Measurements from ENCODE around the gene STX11.

Gene STX11

DNA sequence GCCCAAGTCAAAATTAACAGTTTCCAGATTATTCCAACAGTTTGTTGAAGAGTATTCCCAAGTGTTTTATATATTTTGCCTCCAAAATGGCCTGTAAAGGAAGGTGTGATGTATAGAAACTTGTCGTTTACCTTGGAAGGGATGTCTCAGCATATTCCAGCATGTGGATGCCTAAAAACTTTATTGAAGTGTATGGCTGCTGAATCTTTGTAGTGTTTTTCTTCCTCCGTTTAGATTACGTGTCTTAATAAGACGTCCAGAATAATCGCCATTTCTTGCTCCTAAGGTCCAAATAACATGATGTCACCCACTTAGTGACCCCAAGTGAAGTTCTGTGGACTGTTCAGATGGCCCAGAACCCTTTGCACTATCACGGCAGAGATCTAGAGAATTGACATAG, 37.0 kb upstream of the STX11 start:
- no peak overlapping the region for H3K4me3 ChIP-seq (ENCODE audit: low read depth, low read length)
- TF ChIP-seq, protein P1, sequence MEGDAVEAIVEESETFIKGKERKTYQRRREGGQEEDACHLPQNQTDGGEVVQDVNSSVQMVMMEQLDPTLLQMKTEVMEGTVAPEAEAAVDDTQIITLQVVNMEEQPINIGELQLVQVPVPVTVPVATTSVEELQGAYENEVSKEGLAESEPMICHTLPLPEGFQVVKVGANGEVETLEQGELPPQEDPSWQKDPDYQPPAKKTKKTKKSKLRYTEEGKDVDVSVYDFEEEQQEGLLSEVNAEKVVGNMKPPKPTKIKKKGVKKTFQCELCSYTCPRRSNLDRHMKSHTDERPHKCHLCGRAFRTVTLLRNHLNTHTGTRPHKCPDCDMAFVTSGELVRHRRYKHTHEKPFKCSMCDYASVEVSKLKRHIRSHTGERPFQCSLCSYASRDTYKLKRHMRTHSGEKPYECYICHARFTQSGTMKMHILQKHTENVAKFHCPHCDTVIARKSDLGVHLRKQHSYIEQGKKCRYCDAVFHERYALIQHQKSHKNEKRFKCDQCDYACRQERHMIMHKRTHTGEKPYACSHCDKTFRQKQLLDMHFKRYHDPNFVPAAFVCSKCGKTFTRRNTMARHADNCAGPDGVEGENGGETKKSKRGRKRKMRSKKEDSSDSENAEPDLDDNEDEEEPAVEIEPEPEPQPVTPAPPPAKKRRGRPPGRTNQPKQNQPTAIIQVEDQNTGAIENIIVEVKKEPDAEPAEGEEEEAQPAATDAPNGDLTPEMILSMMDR (IDR thresholded peaks at IDR 0.05; ENCODE audit: low read depth, low read length, missing control alignments): no peak
- DNase-seq (ENCODE audit: low read depth): no peak

DNA sequence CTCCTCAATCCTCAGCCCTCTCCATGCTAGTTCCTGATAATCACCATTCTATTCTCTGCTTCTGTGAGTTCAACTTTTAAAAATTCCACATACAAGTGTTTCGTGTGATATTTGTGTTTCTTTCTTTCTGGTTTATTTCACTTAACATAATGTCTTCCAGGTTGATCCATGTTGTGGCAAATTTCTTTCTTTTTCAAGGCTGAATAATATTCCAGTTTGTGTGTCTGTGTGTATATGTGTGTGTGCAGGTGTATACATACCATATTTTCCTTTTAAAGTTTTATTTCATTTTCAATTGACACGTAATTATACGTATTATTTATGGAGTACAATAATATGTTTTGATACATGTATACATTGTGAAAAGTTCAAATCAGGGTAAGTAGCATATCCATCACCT, 35.1 kb upstream of the STX11 start:
- TF ChIP-seq, protein P1 (IDR thresholded peaks at IDR 0.05; ENCODE audit: low read depth, low read length, missing control alignments): no peak
- no peak overlapping the region for H3K4me3 ChIP-seq (ENCODE audit: low read depth, low read length)
- DNase-seq (ENCODE audit: low read depth): no peak

DNA sequence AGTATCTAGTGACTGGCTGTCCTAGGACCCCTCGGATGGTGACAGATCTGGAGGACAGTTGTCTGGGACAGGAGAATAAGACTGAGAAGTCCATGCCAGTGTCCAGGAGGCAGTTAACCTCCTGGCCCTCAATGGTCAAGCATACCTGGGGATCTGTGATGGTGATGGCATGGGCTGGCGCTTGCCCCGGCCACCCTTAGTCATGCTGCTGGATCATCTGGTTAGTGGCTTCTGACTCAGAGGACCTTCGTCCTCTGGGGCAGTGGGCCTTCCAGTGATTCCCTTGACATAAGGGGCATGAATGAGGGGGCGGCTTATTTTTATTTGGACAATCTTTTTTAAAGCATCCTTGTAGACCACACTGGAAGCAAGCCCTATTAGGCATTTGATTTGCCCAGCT, 30.9 kb upstream of the STX11 start:
- no peak overlapping the region for H3K4me3 ChIP-seq (ENCODE audit: low read depth, low read length)
- no peak for DNase-seq (ENCODE audit: low read depth)
- TF ChIP-seq, protein P1 (IDR thresholded peaks at IDR 0.05; ENCODE audit: low read depth, low read length, missing control alignments): no peak

DNA sequence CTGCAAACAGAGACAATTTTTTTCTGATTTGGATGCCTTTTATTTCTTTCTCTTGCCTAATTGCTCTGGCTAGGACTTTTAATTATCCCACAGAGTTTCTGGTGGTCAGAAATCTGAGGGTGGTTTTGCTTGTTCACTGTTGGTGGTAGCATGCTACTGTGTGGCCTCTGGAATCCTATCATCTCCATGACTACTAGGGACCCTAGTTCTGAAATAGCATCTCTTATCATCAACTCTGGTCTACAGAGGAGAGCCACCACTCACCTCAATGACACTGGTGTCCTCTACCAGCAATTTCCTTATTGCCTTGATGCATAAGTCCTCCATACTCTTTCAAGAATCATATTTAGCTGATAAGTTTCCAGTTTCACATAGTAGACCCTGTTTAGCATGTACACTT, 27.5 kb upstream of the STX11 start:
- H3K4me3 ChIP-seq (ENCODE audit: low read depth, low read length): no peak overlapping the region
- no peak for DNase-seq (ENCODE audit: low read depth)
- TF ChIP-seq, protein P1 (IDR thresholded peaks at IDR 0.05; ENCODE audit: low read depth, low read length, missing control alignments): no peak

DNA sequence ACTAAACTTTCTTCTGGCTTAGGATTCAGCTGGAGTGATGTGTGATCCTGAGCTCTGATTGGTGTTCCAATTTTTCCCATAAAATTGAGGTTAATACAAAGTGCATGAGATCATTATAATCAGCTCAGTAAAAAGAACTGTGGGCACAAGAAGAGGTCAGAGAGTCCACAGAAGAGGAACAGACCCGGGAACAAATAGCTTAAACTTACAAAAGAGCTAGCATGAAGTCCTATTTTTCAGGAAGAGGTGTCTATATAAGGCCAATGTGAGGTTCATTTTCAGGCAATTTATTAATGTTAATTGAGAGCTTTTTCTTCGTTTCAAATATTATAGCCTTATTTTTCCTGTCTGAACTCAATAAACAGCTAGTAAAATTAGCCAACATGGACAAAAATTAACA, 26.9 kb upstream of the STX11 start:
- no peak for DNase-seq (ENCODE audit: low read depth)
- TF ChIP-seq, protein P1 (IDR thresholded peaks at IDR 0.05; ENCODE audit: low read depth, low read length, missing control alignments): no peak
- no peak overlapping the region for H3K4me3 ChIP-seq (ENCODE audit: low read depth, low read length)

DNA sequence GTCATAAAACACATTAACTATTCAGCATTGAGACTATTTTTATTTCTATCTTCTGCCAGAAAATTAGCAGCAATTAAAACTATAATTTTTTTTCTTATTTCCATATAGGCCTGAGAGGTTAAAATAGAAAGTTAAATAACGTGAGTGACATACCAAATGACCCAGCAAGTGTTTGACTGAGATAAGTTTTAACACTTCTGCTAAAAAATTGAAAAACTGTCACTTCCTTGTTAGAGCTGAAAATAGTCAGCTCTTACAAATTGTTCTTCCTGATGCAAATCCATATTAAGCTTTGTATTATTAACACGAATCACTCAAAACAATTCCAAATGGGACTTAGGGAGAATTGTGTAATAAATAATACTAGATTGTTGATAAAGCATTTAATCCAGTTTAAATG, 26.5 kb upstream of the STX11 start:
- TF ChIP-seq, protein P1 (IDR thresholded peaks at IDR 0.05; ENCODE audit: low read depth, low read length, missing control alignments): no peak
- no peak for DNase-seq (ENCODE audit: low read depth)
- no peak overlapping the region for H3K4me3 ChIP-seq (ENCODE audit: low read depth, low read length)

DNA sequence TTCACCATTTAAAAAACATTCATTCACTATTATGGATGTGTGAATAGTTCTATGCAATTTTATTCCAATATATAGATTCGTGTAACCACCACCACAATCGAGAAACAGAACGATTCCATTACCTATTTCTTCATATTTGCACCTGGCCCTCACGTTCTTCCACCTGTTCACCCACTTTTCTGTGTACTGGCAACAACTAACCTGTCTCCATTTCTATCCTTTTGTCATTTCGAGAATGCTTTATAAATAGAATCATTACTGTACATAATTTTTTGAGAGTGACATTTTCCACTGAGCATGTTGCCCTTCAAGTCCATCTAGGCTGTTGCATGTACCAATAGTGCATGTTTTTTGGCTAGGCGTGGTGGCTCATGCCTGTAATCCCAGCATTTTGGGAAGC, 23.2 kb upstream of the STX11 start:
- TF ChIP-seq, protein P1 (IDR thresholded peaks at IDR 0.05; ENCODE audit: low read depth, low read length, missing control alignments): no peak
- no peak for DNase-seq (ENCODE audit: low read depth)
- no peak overlapping the region for H3K4me3 ChIP-seq (ENCODE audit: low read depth, low read length)
